ENCODE results near the gene ECM1.

The ECM1 gene

GRCh38 chr1:150546294-150546937, 38.5 kb downstream of the ECM1 start:
- no peak for DNase-seq

- DNase-seq = no peak
These were observed 40.4 kb downstream of the ECM1 start for GRCh38 chr1:150548324-150548631.

- DNase-seq = no peak
These were observed 41.0 kb downstream of the ECM1 start, which contains the start of gene ADAMTSL4 for GRCh38 chr1:150548632-150549495. Gene ADAMTSL4, plus strand, starts transcription at chr1:150549408. Its CDS starts 2,881 bp downstream, at chr1:150552289.

- DNase-seq = no peak
These were observed 41.8 kb downstream of the ECM1 start for GRCh38 chr1:150549496-150550221.

- DNase-seq = no peak
These were observed 42.5 kb downstream of the ECM1 start for GRCh38 chr1:150550222-150551050.

- no peak for DNase-seq
These were observed 43.3 kb downstream of the ECM1 start for GRCh38 chr1:150551051-150551783.

- no peak for DNase-seq
These were observed 43.8 kb downstream of the ECM1 start for GRCh38 chr1:150551784-150552127.

- DNase-seq = no peak
These were observed 44.4 kb downstream of the ECM1 start for GRCh38 chr1:150552128-150552910.

- no peak for DNase-seq
These were observed 45.0 kb downstream of the ECM1 start for GRCh38 chr1:150552911-150553289.

- DNase-seq = no peak
These were observed 45.6 kb downstream of the ECM1 start for GRCh38 chr1:150553392-150554085.

- no peak for DNase-seq
These were observed 46.2 kb downstream of the ECM1 start for GRCh38 chr1:150554086-150554452.

- DNase-seq = no peak
These were observed 47.5 kb downstream of the ECM1 start for GRCh38 chr1:150555198-150555970.

GRCh38 chr1:150555971-150556865, 48.3 kb downstream of the ECM1 start:
- no peak for DNase-seq

- no peak for DNase-seq
These were observed 49.2 kb downstream of the ECM1 start for GRCh38 chr1:150557065-150557600.

GRCh38 chr1:150557813-150558212, 49.9 kb downstream of the ECM1 start:
- no peak for DNase-seq

GRCh38 chr1:150558303-150558704, 50.4 kb downstream of the ECM1 start:
- no peak for DNase-seq

GRCh38 chr1:150558761-150559655, 51.1 kb downstream of the ECM1 start:
- DNase-seq = no peak

- DNase-seq = no peak
These were observed 51.7 kb downstream of the ECM1 start for GRCh38 chr1:150559656-150560010.
